ENCODE measurements around the gene SLPI.

SLPI gene

GRCh38 chr20:45257711-45258110 lies 3.3 kb upstream of the SLPI start:
- H3K36me3 Mint-ChIP-seq: no peaks in the 10 kb centered on the region
- ATAC-seq (ENCODE audit: low read depth): no peak

GRCh38 chr20:45257161-45257560 lies 2.8 kb upstream of the SLPI start:
- H3K4me3 Mint-ChIP-seq: no peak overlapping the region
- no peaks in the 10 kb centered on the region for H3K9me3 Mint-ChIP-seq
- no peak for DNase-seq (ENCODE audit: low spot score in 2 of 2)
- ATAC-seq (ENCODE audit: low read depth): no peak
- no peaks in the 10 kb centered on the region for H3K4me1 Mint-ChIP-seq
- peaks cover 20% of the 10 kb centered on the region for H3K27me3 Mint-ChIP-seq
- H3K27ac Mint-ChIP-seq: no peak overlapping the region
- no peaks in the 10 kb centered on the region for H3K36me3 Mint-ChIP-seq

More at GRCh38 chr20:45257711-45258110, 3.3 kb upstream of the SLPI start:
- Mint-ChIP-seq H3K27me3 (peaks cover 16% of the 10 kb centered on the region), H3K4me1 (no peaks in the 10 kb centered on the region), H3K9me3 (no peaks in the 10 kb centered on the region), H3K4me3 (no peak overlapping the region), H3K27ac (no peak overlapping the region)
- no peak for DNase-seq (ENCODE audit: low spot score in 2 of 2)

GRCh38 chr20:45253261-45253660 lies 1.1 kb downstream of the SLPI start:
- Mint-ChIP-seq H3K27me3 (peaks cover 17% of the 10 kb centered on the region), H3K4me3 (no peak overlapping the region), H3K4me1 (no peaks in the 10 kb centered on the region), H3K9me3 (no peaks in the 10 kb centered on the region), H3K27ac (no peak overlapping the region), H3K36me3 (no peaks in the 10 kb centered on the region)
- DNase-seq (ENCODE audit: low spot score in 2 of 2) (no peak), ATAC-seq (ENCODE audit: low read depth) (no peak)

- no peak for DNase-seq (ENCODE audit: low spot score in 2 of 2)
- Mint-ChIP-seq H3K27me3 (peaks cover 22% of the 10 kb centered on the region), H3K4me1 (no peaks in the 10 kb centered on the region), H3K9me3 (no peaks in the 10 kb centered on the region), H3K4me3 (no peak overlapping the region), H3K27ac (no peak overlapping the region), H3K36me3 (no peaks in the 10 kb centered on the region)
- ATAC-seq (ENCODE audit: low read depth): no peak
Observed at GRCh38 chr20:45251884-45252560, 2.3 kb downstream of the SLPI start.

GRCh38 chr20:45248609-45249008 lies 5.8 kb downstream of the SLPI start:
- no peak for ATAC-seq (ENCODE audit: low read depth)
- Mint-ChIP-seq H3K36me3 (no peaks in the 10 kb centered on the region), H3K4me3 (no peak overlapping the region), H3K9me3 (no peaks in the 10 kb centered on the region), H3K4me1 (no peaks in the 10 kb centered on the region), H3K27me3 (peaks cover 23% of the 10 kb centered on the region), H3K27ac (no peak overlapping the region)
- no peak for DNase-seq (ENCODE audit: low spot score in 2 of 2)

- no peak overlapping the region for H3K27ac Mint-ChIP-seq
- no peak for ATAC-seq (ENCODE audit: low read depth)
Observed at GRCh38 chr20:45247865-45248264, 6.5 kb downstream of the SLPI start.

GRCh38 chr20:45246109-45246508 lies 8.3 kb downstream of the SLPI start:
- no peaks in the 10 kb centered on the region for H3K9me3 Mint-ChIP-seq
- DNase-seq (ENCODE audit: low spot score in 2 of 2) (no peak), ATAC-seq (ENCODE audit: low read depth) (no peak)
- H3K4me3 Mint-ChIP-seq: no peak overlapping the region
- H3K36me3 Mint-ChIP-seq: no peaks in the 10 kb centered on the region
- no peaks in the 10 kb centered on the region for H3K4me1 Mint-ChIP-seq
- H3K27me3 Mint-ChIP-seq: peaks cover 12% of the 10 kb centered on the region
- H3K27ac Mint-ChIP-seq: no peak overlapping the region

More at GRCh38 chr20:45247865-45248264, 6.5 kb downstream of the SLPI start:
- H3K4me3 Mint-ChIP-seq: no peak overlapping the region
- H3K36me3 Mint-ChIP-seq: no peaks in the 10 kb centered on the region
- no peak for DNase-seq (ENCODE audit: low spot score in 2 of 2)
- H3K9me3 Mint-ChIP-seq: no peaks in the 10 kb centered on the region
- no peaks in the 10 kb centered on the region for H3K4me1 Mint-ChIP-seq
- peaks cover 19% of the 10 kb centered on the region for H3K27me3 Mint-ChIP-seq

GRCh38 chr20:45238139-45238538 lies 16.2 kb downstream of the SLPI start:
- ATAC-seq (ENCODE audit: low read depth): no peak
- H3K4me1 Mint-ChIP-seq: no peaks in the 10 kb centered on the region
- H3K36me3 Mint-ChIP-seq: no peaks in the 10 kb centered on the region
- no peak overlapping the region for H3K27ac Mint-ChIP-seq
- no peak for DNase-seq (ENCODE audit: low spot score in 2 of 2)
- no peak overlapping the region for H3K4me3 Mint-ChIP-seq
- peaks cover 11% of the 10 kb centered on the region for H3K9me3 Mint-ChIP-seq
- H3K27me3 Mint-ChIP-seq: peaks cover 20% of the 10 kb centered on the region

- Mint-ChIP-seq H3K9me3 (peaks cover 11% of the 10 kb centered on the region), H3K36me3 (no peaks in the 10 kb centered on the region), H3K27ac (no peak overlapping the region), H3K27me3 (peaks cover 20% of the 10 kb centered on the region), H3K4me3 (no peak overlapping the region), H3K4me1 (no peaks in the 10 kb centered on the region)
- no peak for ATAC-seq (ENCODE audit: low read depth)
- no peak for DNase-seq (ENCODE audit: low spot score in 2 of 2)
Observed at GRCh38 chr20:45235995-45236394, 18.4 kb downstream of the SLPI start.

GRCh38 chr20:45230631-45231030 lies 23.7 kb downstream of the SLPI start:
- DNase-seq (ENCODE audit: low spot score in 2 of 2) (no peak), ATAC-seq (ENCODE audit: low read depth) (no peak)
- Mint-ChIP-seq H3K9me3 (peaks cover 9% of the 10 kb centered on the region), H3K36me3 (no peaks in the 10 kb centered on the region), H3K27me3 (peaks cover 7% of the 10 kb centered on the region), H3K27ac (no peak overlapping the region), H3K4me3 (no peak overlapping the region), H3K4me1 (no peaks in the 10 kb centered on the region)

GRCh38 chr20:45229264-45230056 lies 24.9 kb downstream of the SLPI start:
- Mint-ChIP-seq H3K4me1 (no peaks in the 10 kb centered on the region), H3K27me3 (peaks cover 7% of the 10 kb centered on the region), H3K36me3 (no peaks in the 10 kb centered on the region), H3K9me3 (peaks cover 7% of the 10 kb centered on the region), H3K27ac (no peak overlapping the region), H3K4me3 (no peak overlapping the region)
- DNase-seq (ENCODE audit: low spot score in 2 of 2) (no peak), ATAC-seq (ENCODE audit: low read depth) (peak; percentile 31)

GRCh38 chr20:45226287-45226686 lies 28.1 kb downstream of the SLPI start:
- H3K4me1 Mint-ChIP-seq: no peaks in the 10 kb centered on the region
- no peak overlapping the region for H3K4me3 Mint-ChIP-seq
- H3K9me3 Mint-ChIP-seq: no peaks in the 10 kb centered on the region
- H3K27me3 Mint-ChIP-seq: peaks cover 14% of the 10 kb centered on the region
- DNase-seq (ENCODE audit: low spot score in 2 of 2) (no peak), ATAC-seq (ENCODE audit: low read depth) (no peak)
- H3K27ac Mint-ChIP-seq: no peak overlapping the region
- H3K36me3 Mint-ChIP-seq: no peaks in the 10 kb centered on the region

- H3K27me3 Mint-ChIP-seq: peaks cover 12% of the 10 kb centered on the region
Observed at GRCh38 chr20:45223136-45223535, 31.2 kb downstream of the SLPI start.

GRCh38 chr20:45221076-45221475 lies 33.3 kb downstream of the SLPI start, which contains the start of gene SEMG2:
Gene SEMG2, plus strand, starts transcription at chr20:45221373. Its CDS starts 17 bp downstream, at chr20:45221390.
- Mint-ChIP-seq H3K27ac (no peak within 1 kb of the TSS), H3K27me3 (peaks cover 12% of the 10 kb centered on the region), H3K4me3 (no peak within 1 kb of the TSS), H3K9me3 (no peaks in the 10 kb centered on the region), H3K36me3 (no peaks in the 10 kb centered on the region), H3K4me1 (no peaks in the 10 kb centered on the region)
- ATAC-seq (ENCODE audit: low read depth) (no peak), DNase-seq (ENCODE audit: low spot score in 2 of 2) (no peak)

More at GRCh38 chr20:45223136-45223535, 31.2 kb downstream of the SLPI start:
- H3K9me3 Mint-ChIP-seq: no peaks in the 10 kb centered on the region
- H3K4me1 Mint-ChIP-seq: no peaks in the 10 kb centered on the region
- H3K27ac Mint-ChIP-seq: no peak overlapping the region
- ATAC-seq (ENCODE audit: low read depth): no peak
- no peaks in the 10 kb centered on the region for H3K36me3 Mint-ChIP-seq
- no peak for DNase-seq (ENCODE audit: low spot score in 2 of 2)
- no peak overlapping the region for H3K4me3 Mint-ChIP-seq
